AG04450 (cell line): ENCODE measurements around the gene CBL. TPM values are rescaled to one million over a fixed set of nuclear protein-coding genes. Genes with fewer than 3 reads are reported as not detected.

Experiments
- CTCF ChIA-PET: fragments of 300-600, 350-600 bp; formaldehyde crosslinking; extraction: SDS; loops from one replicate; lab custom pipeline; 2022; ENCODE audit warnings: antibody characterized with exemption, inconsistent platforms; lab: Charles Lee
- POLR2A ChIA-PET: fragments of 350-600 bp; formaldehyde crosslinking; extraction: SDS; loops from one replicate; lab custom pipeline; 2021; ENCODE audit warnings: antibody characterized with exemption, inconsistent platforms; lab: Yijun Ruan, JAX
- DNase-seq: peaks from one replicate; pipeline ENCODE4 v3.0.0-alpha.2; 2011; ENCODE audit warnings: low read depth, low spot score
- H3K27ac ChIP-seq: one replicate; pipeline ENCODE4 v1.5.1; 2012; ENCODE audit warnings: low read depth, low read length, control low read depth
- H3K27me3 ChIP-seq: one replicate; pipeline ENCODE4 v1.6.0; 2012; ENCODE audit warnings: low read length; ENCODE audit not compliant: control insufficient read depth, insufficient read depth
- H3K4me3 ChIP-seq: 2 replicates; pipeline ENCODE4 v1.5.1; 2011; ENCODE audit warnings: mild to moderate bottlenecking, low read depth, low read length, control low read depth
- H3K9me3 ChIP-seq: 2 replicates; pipeline ENCODE4 v1.5.1; 2012; ENCODE audit warnings: low read length; ENCODE audit not compliant: control insufficient read depth, insufficient read depth
- polyA plus RNA-seq: library from polyadenylated mRNA; depleted of rRNA; stranded (reverse); fragments of >200 nt; gene quantifications from 2 replicates; pipeline ENCODE4 v1.2.3, GENCODE V29; 2011
- TF ChIP-seq, protein P1 (sequence below): IDR thresholded peaks from 2 replicates; pipeline ENCODE4 v1.5.1; 2011; ENCODE audit warnings: low read depth, low read length, control low read depth, inconsistent platforms

Gene CBL
- polyA plus RNA-seq, 1 experiment = 24.3 TPM

DNA sequence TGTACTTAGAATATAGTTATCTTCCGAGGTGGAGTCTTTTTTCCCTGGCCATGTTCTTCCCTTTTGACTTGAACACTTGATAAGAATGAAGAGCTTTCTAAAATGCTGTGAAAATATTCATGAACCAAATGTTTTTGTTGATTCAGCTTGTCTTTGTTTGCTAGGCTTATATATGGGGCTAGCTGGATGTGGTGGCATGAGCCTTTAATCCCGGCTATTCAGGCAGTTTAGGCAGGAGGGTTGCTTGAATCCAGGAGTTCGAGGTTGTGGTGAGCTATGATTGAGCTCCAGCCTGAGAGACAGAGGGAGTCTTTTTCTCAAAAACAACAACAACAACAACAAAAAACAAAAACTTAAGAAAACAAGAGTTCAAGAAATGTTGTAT lies 23.1 kb downstream of the CBL start:
- H3K27ac ChIP-seq = no peak overlapping the region
- TF ChIP-seq, protein P1, sequence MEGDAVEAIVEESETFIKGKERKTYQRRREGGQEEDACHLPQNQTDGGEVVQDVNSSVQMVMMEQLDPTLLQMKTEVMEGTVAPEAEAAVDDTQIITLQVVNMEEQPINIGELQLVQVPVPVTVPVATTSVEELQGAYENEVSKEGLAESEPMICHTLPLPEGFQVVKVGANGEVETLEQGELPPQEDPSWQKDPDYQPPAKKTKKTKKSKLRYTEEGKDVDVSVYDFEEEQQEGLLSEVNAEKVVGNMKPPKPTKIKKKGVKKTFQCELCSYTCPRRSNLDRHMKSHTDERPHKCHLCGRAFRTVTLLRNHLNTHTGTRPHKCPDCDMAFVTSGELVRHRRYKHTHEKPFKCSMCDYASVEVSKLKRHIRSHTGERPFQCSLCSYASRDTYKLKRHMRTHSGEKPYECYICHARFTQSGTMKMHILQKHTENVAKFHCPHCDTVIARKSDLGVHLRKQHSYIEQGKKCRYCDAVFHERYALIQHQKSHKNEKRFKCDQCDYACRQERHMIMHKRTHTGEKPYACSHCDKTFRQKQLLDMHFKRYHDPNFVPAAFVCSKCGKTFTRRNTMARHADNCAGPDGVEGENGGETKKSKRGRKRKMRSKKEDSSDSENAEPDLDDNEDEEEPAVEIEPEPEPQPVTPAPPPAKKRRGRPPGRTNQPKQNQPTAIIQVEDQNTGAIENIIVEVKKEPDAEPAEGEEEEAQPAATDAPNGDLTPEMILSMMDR = no peak
- no peak for DNase-seq
- no peaks in the 10 kb centered on the region for H3K27me3 ChIP-seq
- POLR2A ChIA-PET = no interaction called here
- CTCF ChIA-PET = interaction anchor here (1.1 to 1.2 kb wide), 3 partner anchors 23 to 111 kb away, joined by 3 to 4 read pairs (median 3); partner anchors contain the start of gene CBL
- H3K4me3 ChIP-seq = no peak overlapping the region
- H3K9me3 ChIP-seq = no peaks in the 10 kb centered on the region

DNA sequence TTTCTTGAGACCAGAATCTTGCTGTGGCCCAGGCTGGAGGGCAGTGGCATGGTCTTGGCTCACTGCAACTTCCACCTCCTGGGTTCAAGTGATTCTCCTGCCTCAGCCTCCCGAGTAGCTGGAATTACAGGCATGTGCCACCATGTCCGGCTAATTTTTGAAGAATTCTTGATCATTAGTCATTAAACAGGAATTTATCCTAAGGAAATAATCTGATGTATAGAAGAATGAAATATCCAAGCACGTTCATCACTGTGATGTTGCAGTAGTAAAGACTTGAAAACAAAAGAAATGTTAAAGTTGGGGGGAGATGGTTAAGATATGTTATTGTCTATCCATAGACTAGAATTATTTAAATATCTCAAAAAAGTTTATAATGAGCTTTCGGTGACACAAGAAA lies 23.6 kb downstream of the CBL start:
- H3K9me3 ChIP-seq = no peaks in the 10 kb centered on the region
- ChIA-PET POLR2A (interaction anchor here (0.6 kb wide), 1 partner anchor 20 kb away, joined by 3 read pairs; no protein-coding TSS in a partner anchor), CTCF (interaction anchor here (1.1 to 1.2 kb wide), 3 partner anchors 24 to 110 kb away, joined by 3 to 4 read pairs (median 3); partner anchors contain the start of gene CBL)
- no peaks in the 10 kb centered on the region for H3K27me3 ChIP-seq
- DNase-seq = no peak
- H3K27ac ChIP-seq = no peak overlapping the region
- no peak overlapping the region for H3K4me3 ChIP-seq
- TF ChIP-seq, protein P1 = no peak

DNA sequence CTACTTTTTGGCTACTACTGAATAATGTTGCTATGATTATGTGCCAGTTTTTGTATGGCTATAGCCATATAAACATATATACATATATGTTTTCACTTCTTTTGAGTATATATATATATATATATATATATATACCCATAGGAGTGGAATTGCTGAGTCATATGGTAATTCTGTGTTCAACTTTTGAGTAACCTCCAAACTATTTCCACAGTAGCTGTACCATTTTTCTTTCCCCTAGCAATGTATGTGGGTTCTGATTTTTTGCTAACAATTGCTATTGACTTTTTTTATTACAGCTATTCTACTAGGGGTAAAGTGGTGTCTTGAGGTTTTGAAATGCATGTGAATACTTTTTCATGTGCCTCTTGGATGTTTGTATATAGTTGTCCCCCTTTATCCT lies 30.4 kb downstream of the CBL start:
- H3K27me3 ChIP-seq = no peaks in the 10 kb centered on the region
- TF ChIP-seq, protein P1 = no peak
- POLR2A ChIA-PET = interaction anchor here (1.0 to 1.1 kb wide), 2 partner anchors 14 to 30 kb away, joined by 6 to 7 read pairs; partner anchors contain the start of gene CBL
- DNase-seq = peak; percentile 16
- H3K9me3 ChIP-seq = no peaks in the 10 kb centered on the region
- CTCF ChIA-PET = interaction anchor here (0.6 to 1.0 kb wide), 3 partner anchors 31 to 968 kb away, joined by 3 to 4 read pairs (median 3); partner anchors contain the start of genes C1QTNF5 and CBL
- H3K27ac ChIP-seq = no peak overlapping the region
- no peak overlapping the region for H3K4me3 ChIP-seq

DNA sequence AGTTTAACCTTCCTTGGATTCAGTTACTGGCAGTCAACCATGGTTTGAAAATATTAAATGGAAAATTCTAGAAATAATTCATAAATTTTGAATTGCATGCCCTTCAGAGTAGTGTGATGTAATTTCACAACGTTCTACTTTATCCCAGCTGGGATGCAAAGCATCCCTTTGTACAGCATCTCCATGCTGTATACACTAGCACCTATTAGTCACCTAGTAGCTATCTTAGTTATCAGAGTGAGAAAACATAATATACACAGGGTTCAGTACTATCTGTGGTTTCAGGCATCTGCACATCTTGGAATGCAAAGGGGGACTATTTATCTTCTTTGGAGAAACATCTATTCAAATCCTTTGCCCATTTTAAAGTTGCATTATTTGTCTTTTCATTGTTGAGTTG lies 30.8 kb downstream of the CBL start:
- Histone ChIP-seq H3K27me3 (no peaks in the 10 kb centered on the region), H3K9me3 (no peaks in the 10 kb centered on the region), H3K4me3 (no peak overlapping the region), H3K27ac (no peak overlapping the region)
- DNase-seq = peak; percentile 37
- POLR2A ChIA-PET = interaction anchor here (1.0 to 1.1 kb wide), 2 partner anchors 14 to 31 kb away, joined by 6 to 7 read pairs; partner anchors contain the start of gene CBL
- TF ChIP-seq, protein P1 = no peak
- CTCF ChIA-PET = interaction anchor here (0.6 to 1.0 kb wide), 3 partner anchors 31 to 968 kb away, joined by 3 to 4 read pairs (median 3); partner anchors contain the start of genes C1QTNF5 and CBL

DNA sequence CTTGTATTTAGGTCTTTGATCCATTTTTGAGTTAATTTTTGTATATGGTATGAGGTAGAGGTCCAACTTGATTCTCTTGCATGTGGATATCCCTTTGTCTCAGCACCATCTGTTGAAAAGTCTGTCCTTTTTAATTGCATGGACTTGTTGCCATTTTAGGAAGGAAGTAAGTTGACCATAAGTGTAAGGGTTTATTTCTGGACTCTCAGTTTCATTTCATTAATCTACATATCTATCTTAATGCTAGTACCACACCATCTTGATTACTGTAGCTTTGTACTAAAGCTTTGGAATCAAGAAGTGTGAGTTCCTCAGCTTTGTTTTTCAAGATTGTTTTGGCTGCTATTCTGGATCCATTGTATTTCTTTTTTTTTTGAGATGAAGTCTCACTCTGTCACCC lies 31.4 kb downstream of the CBL start:
- CTCF ChIA-PET = no interaction called here
- H3K4me3 ChIP-seq = no peak overlapping the region
- DNase-seq = no peak
- no peaks in the 10 kb centered on the region for H3K9me3 ChIP-seq
- H3K27ac ChIP-seq = no peak overlapping the region
- TF ChIP-seq, protein P1 = no peak
- H3K27me3 ChIP-seq = no peaks in the 10 kb centered on the region
- POLR2A ChIA-PET = no interaction called here
